HG03457 (cell line): Measurements from ENCODE around the gene PAQR8.

Experiments
- ATAC-seq: cut with Tn5 transposase; IDR thresholded peaks from one replicate; pipeline ENCODE4 v1.9.1; 2021; ENCODE audit warnings: moderate number of reproducible peaks; ENCODE audit not compliant: unreplicated experiment

Gene PAQR8

GRCh38 chr6:52346503-52346902, 15.4 kb upstream of the PAQR8 start:
- no peak for ATAC-seq

GRCh38 chr6:52347818-52348217, 14.1 kb upstream of the PAQR8 start:
- ATAC-seq, result no peak

- ATAC-seq, result no peak
Measured at GRCh38 chr6:52351879-52352238, 10.1 kb upstream of the PAQR8 start.

GRCh38 chr6:52352239-52353018, 9.5 kb upstream of the PAQR8 start:
- peak; percentile 94 for ATAC-seq

GRCh38 chr6:52356017-52356416, 5.9 kb upstream of the PAQR8 start:
- ATAC-seq, result no peak

- ATAC-seq, result no peak
Measured at GRCh38 chr6:52359403-52359802, 2.5 kb upstream of the PAQR8 start.

GRCh38 chr6:52360028-52360427, 1.9 kb upstream of the PAQR8 start:
- no peak for ATAC-seq

- no peak for ATAC-seq
Measured at GRCh38 chr6:52360601-52361413, 1.1 kb upstream of the PAQR8 start.

- no peak for ATAC-seq
Measured at GRCh38 chr6:52361414-52361944, 472 bp upstream of the PAQR8 start.

- ATAC-seq, result peak; percentile 37
Measured at GRCh38 chr6:52362443-52363227, 684 bp downstream of the PAQR8 start.

- no peak for ATAC-seq
Measured at GRCh38 chr6:52363228-52363867, 1.4 kb downstream of the PAQR8 start.

- ATAC-seq, result no peak
Measured at GRCh38 chr6:52364480-52365166, 2.7 kb downstream of the PAQR8 start.

GRCh38 chr6:52365317-52365716, 3.4 kb downstream of the PAQR8 start:
- ATAC-seq, result no peak

GRCh38 chr6:52365866-52366540, 4.1 kb downstream of the PAQR8 start:
- ATAC-seq, result no peak

GRCh38 chr6:52368002-52368401, 6.1 kb downstream of the PAQR8 start:
- no peak for ATAC-seq

GRCh38 chr6:52369234-52369633, 7.3 kb downstream of the PAQR8 start:
- no peak for ATAC-seq

GRCh38 chr6:52371656-52372191, 9.8 kb downstream of the PAQR8 start:
- ATAC-seq, result no peak

GRCh38 chr6:52373151-52373690, 11.3 kb downstream of the PAQR8 start:
- ATAC-seq, result no peak

- ATAC-seq, result no peak
Measured at GRCh38 chr6:52374247-52374646, 12.3 kb downstream of the PAQR8 start.
